ENCODE results near the gene KAT6B.
A peak's percentile ranks its signal among the peaks of the same experiment; 100 is the strongest.

The KAT6B gene

DNA sequence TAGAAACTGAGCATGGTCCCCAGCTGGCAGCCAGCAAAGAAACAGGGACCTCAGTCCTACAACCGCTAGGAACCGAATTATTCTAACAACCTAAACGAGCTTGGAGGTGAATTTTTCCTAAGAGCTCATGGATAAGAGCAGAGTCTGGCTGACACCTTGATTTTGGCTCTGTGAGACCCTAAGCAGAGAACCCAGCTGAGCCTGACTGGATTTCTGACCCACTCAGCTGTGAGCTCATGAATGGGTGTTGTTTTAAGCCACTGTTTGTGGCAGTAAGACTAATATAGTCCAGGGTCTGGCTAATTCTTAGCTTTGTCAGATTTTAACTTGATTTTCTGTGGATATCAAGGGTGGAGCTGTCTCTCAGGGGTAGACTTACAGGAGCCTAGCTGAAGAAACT is 77.1 kb downstream of the KAT6B start:
- peaks cover 38% of the 10 kb centered on the region for H3K4me1 Mint-ChIP-seq
- peaks cover 3% of the 10 kb centered on the region for H3K36me3 Mint-ChIP-seq (ENCODE audit: low read depth)
- DNase-seq, result no peak
- no peak overlapping the region for H3K4me3 Mint-ChIP-seq
- H3K27me3 Mint-ChIP-seq (ENCODE audit: low read depth, poor library complexity), result peaks cover 3% of the 10 kb centered on the region
- TF ChIP-seq, protein P1, sequence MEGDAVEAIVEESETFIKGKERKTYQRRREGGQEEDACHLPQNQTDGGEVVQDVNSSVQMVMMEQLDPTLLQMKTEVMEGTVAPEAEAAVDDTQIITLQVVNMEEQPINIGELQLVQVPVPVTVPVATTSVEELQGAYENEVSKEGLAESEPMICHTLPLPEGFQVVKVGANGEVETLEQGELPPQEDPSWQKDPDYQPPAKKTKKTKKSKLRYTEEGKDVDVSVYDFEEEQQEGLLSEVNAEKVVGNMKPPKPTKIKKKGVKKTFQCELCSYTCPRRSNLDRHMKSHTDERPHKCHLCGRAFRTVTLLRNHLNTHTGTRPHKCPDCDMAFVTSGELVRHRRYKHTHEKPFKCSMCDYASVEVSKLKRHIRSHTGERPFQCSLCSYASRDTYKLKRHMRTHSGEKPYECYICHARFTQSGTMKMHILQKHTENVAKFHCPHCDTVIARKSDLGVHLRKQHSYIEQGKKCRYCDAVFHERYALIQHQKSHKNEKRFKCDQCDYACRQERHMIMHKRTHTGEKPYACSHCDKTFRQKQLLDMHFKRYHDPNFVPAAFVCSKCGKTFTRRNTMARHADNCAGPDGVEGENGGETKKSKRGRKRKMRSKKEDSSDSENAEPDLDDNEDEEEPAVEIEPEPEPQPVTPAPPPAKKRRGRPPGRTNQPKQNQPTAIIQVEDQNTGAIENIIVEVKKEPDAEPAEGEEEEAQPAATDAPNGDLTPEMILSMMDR (IDR thresholded peaks at IDR 0.05), result no peak
- H3K27ac Mint-ChIP-seq, result no peak overlapping the region
- no peaks in the 10 kb centered on the region for H3K9me3 Mint-ChIP-seq

DNA sequence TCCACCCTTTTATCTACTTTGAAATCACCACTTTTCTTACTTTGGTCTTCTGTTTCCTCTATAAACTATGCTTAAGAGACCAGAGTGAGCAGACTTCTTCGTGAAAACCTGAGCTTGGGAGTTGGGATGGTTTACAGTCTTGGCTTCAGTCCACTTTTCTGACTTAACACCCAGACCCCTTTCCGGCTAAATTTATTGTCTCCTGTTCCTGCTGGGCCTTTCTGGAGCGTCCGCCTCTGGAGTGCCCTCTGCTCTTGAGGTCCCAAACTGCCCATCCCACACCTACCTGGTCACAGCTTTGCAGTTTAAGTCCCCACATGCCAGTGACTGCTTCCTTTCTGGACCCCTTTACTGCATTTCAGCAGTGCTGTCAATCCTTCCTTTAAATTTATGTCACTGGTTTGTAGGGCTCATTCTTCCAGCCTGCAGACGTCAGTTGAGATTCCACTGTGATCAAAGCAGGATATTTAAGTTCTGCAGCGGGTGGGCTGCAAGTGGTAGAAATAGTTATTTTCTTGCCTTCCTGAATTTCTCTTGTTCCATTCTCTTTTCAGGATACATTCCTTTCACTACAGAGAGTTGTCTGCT is 80.3 kb downstream of the KAT6B start:
- peaks cover 4% of the 10 kb centered on the region for H3K36me3 Mint-ChIP-seq (ENCODE audit: low read depth)
- peak; percentile 10 for DNase-seq
- H3K4me3 Mint-ChIP-seq, result no peak overlapping the region
- H3K27ac Mint-ChIP-seq, result peak overlapping the region; percentile 79
- H3K9me3 Mint-ChIP-seq, result no peaks in the 10 kb centered on the region
- TF ChIP-seq, protein P1 (IDR thresholded peaks at IDR 0.05), result no peak
- peaks cover 7% of the 10 kb centered on the region for H3K27me3 Mint-ChIP-seq (ENCODE audit: low read depth, poor library complexity)
- H3K4me1 Mint-ChIP-seq, result peaks cover 20% of the 10 kb centered on the region

DNA sequence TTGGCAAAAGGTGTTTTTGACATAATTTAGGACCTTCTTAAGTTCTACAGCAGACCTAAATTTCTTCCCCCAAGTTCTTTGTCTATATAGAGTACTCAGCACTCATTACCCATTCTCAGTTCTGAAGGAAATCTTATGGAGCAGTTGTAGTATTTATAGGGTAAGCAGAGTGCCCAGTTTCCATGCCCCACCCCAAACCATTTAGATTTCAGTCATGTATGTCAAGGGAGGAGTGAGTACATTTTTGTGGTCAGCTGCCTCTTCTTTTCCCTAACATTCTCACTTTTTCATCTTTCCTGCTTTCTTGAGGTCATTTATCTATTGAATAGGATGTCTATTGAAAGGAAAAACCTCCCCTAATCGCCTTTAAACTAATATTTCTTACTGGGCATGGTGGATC is 83.3 kb downstream of the KAT6B start:
- no peaks in the 10 kb centered on the region for H3K9me3 Mint-ChIP-seq
- DNase-seq, result no peak
- no peak overlapping the region for H3K4me3 Mint-ChIP-seq
- TF ChIP-seq, protein P1 (IDR thresholded peaks at IDR 0.05), result no peak
- H3K27ac Mint-ChIP-seq, result no peak overlapping the region
- peaks cover 14% of the 10 kb centered on the region for H3K4me1 Mint-ChIP-seq
- peaks cover 4% of the 10 kb centered on the region for H3K36me3 Mint-ChIP-seq (ENCODE audit: low read depth)
- peaks cover 7% of the 10 kb centered on the region for H3K27me3 Mint-ChIP-seq (ENCODE audit: low read depth, poor library complexity)

DNA sequence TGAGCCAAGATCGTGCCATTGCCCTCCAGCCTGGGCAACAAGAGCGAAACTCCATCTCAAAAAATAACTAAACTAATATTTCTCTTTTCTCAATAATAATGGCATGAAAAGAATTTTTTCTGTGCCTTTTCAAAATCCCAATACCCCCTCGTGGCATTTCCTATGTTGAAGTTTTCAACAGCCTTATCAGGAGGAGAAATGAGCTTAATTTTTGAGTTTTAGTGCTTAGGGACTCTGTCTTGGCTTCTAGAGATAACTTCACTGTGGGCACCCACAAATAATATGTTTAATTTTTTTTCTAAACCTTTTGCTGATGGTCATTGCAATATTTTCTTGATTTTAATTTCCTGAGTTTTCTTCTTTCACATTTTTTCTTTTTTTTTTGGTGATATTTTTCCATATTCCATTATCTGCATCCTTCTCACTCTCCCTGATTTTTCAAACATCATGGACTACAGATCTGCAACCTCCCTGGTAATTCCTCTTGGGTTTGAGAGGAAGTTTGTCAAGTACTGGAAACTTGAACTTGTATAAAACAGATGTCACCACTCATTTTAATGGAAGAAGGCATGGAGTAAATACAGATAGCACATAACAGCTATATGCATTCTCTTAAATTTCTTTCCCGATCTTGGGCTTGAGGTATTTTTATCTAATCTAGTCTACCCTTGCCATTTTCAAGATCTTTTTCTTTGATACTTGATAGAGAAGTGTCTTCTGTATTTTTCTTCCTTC is 84.0 kb downstream of the KAT6B start:
- H3K4me3 Mint-ChIP-seq, result no peak overlapping the region
- H3K36me3 Mint-ChIP-seq (ENCODE audit: low read depth), result peaks cover 4% of the 10 kb centered on the region
- DNase-seq, result no peak
- H3K27me3 Mint-ChIP-seq (ENCODE audit: low read depth, poor library complexity), result peaks cover 7% of the 10 kb centered on the region
- H3K9me3 Mint-ChIP-seq, result no peaks in the 10 kb centered on the region
- TF ChIP-seq, protein P1 (IDR thresholded peaks at IDR 0.05), result no peak
- H3K4me1 Mint-ChIP-seq, result peaks cover 14% of the 10 kb centered on the region
- H3K27ac Mint-ChIP-seq, result no peak overlapping the region

DNA sequence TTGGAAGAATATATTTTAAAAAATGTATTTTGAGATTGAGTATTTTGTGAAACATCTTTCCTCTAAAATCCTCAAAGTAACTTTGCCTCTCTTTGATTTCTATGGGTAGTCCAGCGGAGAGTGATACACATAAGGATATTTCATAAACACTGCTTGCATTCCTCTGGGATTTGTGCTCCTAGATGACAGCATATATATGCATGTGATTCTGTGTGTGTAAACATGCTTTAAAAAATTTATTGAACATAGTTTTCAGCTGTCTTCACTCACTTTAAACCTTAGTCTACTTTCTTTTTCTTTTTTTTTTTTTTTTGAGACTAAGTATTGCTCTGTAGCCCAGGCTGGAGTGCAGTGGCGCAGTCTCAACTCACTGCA is 84.6 kb downstream of the KAT6B start:
- Mint-ChIP-seq H3K27ac (no peak overlapping the region), H3K9me3 (no peaks in the 10 kb centered on the region), H3K4me1 (peaks cover 14% of the 10 kb centered on the region), H3K27me3 (ENCODE audit: low read depth, poor library complexity) (peaks cover 7% of the 10 kb centered on the region), H3K36me3 (ENCODE audit: low read depth) (peaks cover 4% of the 10 kb centered on the region), H3K4me3 (no peak overlapping the region)
- DNase-seq, result no peak
- TF ChIP-seq, protein P1 (IDR thresholded peaks at IDR 0.05), result no peak

DNA sequence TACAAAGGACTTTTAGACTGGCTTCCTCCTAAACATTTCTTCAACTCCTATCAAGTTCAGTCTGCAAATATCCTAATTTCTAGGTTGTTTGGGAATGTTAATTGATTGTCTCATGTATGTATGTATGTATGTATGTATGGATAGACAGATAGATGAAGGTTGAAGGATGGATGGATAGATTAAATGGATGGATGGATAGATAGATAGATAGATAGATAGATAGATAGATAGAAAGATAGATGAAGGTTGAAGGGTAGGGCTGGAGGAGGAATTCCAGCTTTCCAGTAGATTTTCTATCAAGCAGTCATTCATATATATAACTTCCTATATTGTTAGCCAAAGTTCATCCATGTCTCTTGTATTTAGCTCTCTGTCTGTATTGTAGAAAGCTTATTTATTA is 85.8 kb downstream of the KAT6B start:
- peaks cover 3% of the 10 kb centered on the region for H3K4me1 Mint-ChIP-seq
- H3K27me3 Mint-ChIP-seq (ENCODE audit: low read depth, poor library complexity), result peaks cover 4% of the 10 kb centered on the region
- H3K4me3 Mint-ChIP-seq, result no peak overlapping the region
- TF ChIP-seq, protein P1 (IDR thresholded peaks at IDR 0.05), result no peak
- DNase-seq, result no peak
- no peak overlapping the region for H3K27ac Mint-ChIP-seq
- peaks cover 4% of the 10 kb centered on the region for H3K36me3 Mint-ChIP-seq (ENCODE audit: low read depth)
- no peaks in the 10 kb centered on the region for H3K9me3 Mint-ChIP-seq
